OCI-LY1 (cell line): ENCODE results near the gene GVQW3.

Experiments used
- H2AFZ ChIP-seq: fragments of 200-600 bp; sonication (generic), shearing (Covaris generic); 2 replicates; pipeline ENCODE4 v1.6.0; 2014; ENCODE audit warnings: antibody characterized with exemption, mild to moderate bottlenecking, low read length
- H3F3A ChIP-seq: fragments of 200-600 bp; sonication (generic), shearing (Covaris generic); 2 replicates; pipeline ENCODE4 v1.6.0; 2014; ENCODE audit warnings: mild to moderate bottlenecking, antibody characterized with exemption, low read length, moderate library complexity; ENCODE audit not compliant: insufficient read depth
- H3K27ac ChIP-seq: fragments of 200-600 bp; sonication (generic); 2 replicates; pipeline ENCODE4 v1.5.1; 2014; ENCODE audit warnings: low read length, mixed run types, mild to moderate bottlenecking, low read depth; ENCODE audit not compliant: poor library complexity, severe bottlenecking
- H3K27me3 ChIP-seq: fragments of 200-600 bp; sonication (generic); 2 replicates; pipeline ENCODE4 v1.6.0; 2014; ENCODE audit warnings: antibody characterized with exemption, mild to moderate bottlenecking, low read length, moderate library complexity; ENCODE audit not compliant: insufficient read depth
- H3K36me3 ChIP-seq: fragments of 200-600 bp; sonication (generic); 2 replicates; pipeline ENCODE4 v1.6.1; 2014; ENCODE audit warnings: mild to moderate bottlenecking, antibody characterized with exemption, low read length, moderate library complexity, mixed read lengths; ENCODE audit not compliant: insufficient read depth
- H3K4me1 ChIP-seq: fragments of 200-600 bp; sonication (generic); 2 replicates; pipeline ENCODE4 v1.5.1; 2014; ENCODE audit warnings: mild to moderate bottlenecking, low read length, moderate library complexity; ENCODE audit not compliant: insufficient read depth, severe bottlenecking
- H3K4me2 ChIP-seq: fragments of 200-600 bp; sonication (generic), shearing (Covaris generic); 2 replicates; pipeline ENCODE4 v1.6.1; 2014; ENCODE audit warnings: low read length
- H3K4me3 ChIP-seq: fragments of 200-600 bp; sonication (generic); 2 replicates; pipeline ENCODE4 v1.5.1; 2014; ENCODE audit warnings: low read length, low read depth, mild to moderate bottlenecking, mixed read lengths; ENCODE audit not compliant: poor library complexity, severe bottlenecking
- H3K79me2 ChIP-seq: fragments of 200-600 bp; shearing (Covaris generic); 2 replicates; pipeline ENCODE4 v1.6.1; 2016; ENCODE audit warnings: mixed run types, low read length, mixed read lengths; ENCODE audit not compliant: insufficient read depth
- H3K9ac ChIP-seq: fragments of 200-600 bp; sonication (generic), shearing (Covaris generic); 2 replicates; pipeline ENCODE4 v1.6.1; 2014; ENCODE audit warnings: mild to moderate bottlenecking, low read length, mixed read lengths
- H3K9me2 ChIP-seq: fragments of 200-600 bp; sonication (generic), shearing (Covaris generic); 2 replicates; pipeline ENCODE4 v1.6.1; 2014; ENCODE audit warnings: low read depth, mild to moderate bottlenecking, low read length, mixed read lengths
- H3K9me3 ChIP-seq: fragments of 200-600 bp; shearing (Covaris generic); 2 replicates; pipeline ENCODE4 v1.6.1; 2014; ENCODE audit warnings: low read length, mixed read lengths
- H4K20me1 ChIP-seq: fragments of 200-600 bp; sonication (generic), shearing (Covaris generic); 2 replicates; pipeline ENCODE4 v1.6.0; 2016; ENCODE audit warnings: mild to moderate bottlenecking, low read length; ENCODE audit not compliant: insufficient read depth
- EZH2 ChIP-seq: fragments of 200-600 bp; sonication (generic), shearing (Covaris generic); IDR thresholded peaks from 2 replicates; pipeline ENCODE4 v1.8.0; 2017; ENCODE audit warnings: borderline replicate concordance, mixed run types, mild to moderate bottlenecking, antibody characterized with exemption, low read length, moderate library complexity, mixed read lengths
- TF ChIP-seq, protein P1 (sequence below): fragments of 200-600 bp; sonication (generic), shearing (Covaris generic); IDR thresholded peaks from 2 replicates; pipeline ENCODE4 v1.5.1; 2017; ENCODE audit warnings: mild to moderate bottlenecking, antibody characterized with exemption, low read length, moderate library complexity, mixed read lengths

The GVQW3 gene

DNA sequence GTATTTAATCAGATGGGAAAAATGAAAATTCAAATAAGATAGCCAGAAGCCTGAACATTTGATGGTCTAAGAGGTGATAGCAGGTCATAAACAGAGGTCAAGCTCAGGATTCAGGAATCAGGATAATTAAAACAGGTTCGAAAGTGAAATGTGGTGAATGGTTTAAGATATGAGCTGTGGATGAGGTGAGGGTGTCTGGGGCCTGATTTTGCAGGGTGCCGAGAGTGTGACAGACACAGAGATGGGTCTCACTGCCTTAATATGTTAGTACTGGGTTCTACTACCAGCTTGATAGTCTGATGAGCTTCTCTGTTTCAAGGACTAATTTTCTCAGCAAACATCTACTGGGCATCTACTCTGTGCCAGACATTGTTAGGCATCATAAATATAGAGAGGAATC lies 43.8 kb downstream of the GVQW3 start:
- no peak overlapping the region for H2AFZ ChIP-seq
- H3K4me3 ChIP-seq: no peak overlapping the region

DNA sequence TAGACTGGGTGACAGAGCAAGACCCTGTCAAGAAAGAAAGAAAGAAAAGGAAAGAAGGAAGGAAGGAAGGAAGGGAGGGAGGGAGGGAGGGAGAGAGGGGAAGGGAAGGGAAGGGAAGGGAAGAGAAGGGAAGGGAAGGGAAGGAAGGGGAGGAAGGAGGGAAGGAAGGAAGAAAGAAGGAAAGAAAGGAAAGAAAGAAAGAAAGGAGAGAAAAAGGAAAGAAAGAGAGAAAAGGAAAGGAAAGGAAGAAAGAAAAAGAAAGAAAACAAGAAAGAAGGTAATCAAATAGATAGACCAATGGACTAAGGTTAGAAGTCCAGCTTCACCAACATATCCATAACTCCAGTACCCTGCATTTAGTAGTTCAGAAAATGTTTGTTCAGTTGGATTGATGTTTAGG lies 45.5 kb downstream of the GVQW3 start:
- TF ChIP-seq, protein P1, sequence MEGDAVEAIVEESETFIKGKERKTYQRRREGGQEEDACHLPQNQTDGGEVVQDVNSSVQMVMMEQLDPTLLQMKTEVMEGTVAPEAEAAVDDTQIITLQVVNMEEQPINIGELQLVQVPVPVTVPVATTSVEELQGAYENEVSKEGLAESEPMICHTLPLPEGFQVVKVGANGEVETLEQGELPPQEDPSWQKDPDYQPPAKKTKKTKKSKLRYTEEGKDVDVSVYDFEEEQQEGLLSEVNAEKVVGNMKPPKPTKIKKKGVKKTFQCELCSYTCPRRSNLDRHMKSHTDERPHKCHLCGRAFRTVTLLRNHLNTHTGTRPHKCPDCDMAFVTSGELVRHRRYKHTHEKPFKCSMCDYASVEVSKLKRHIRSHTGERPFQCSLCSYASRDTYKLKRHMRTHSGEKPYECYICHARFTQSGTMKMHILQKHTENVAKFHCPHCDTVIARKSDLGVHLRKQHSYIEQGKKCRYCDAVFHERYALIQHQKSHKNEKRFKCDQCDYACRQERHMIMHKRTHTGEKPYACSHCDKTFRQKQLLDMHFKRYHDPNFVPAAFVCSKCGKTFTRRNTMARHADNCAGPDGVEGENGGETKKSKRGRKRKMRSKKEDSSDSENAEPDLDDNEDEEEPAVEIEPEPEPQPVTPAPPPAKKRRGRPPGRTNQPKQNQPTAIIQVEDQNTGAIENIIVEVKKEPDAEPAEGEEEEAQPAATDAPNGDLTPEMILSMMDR: no peak
- no peak for TF ChIP-seq EZH2
- Histone ChIP-seq H3K79me2 (no peaks in the 10 kb centered on the region), H2AFZ (no peak overlapping the region), H3K9ac (no peak overlapping the region), H3K27ac (no peak overlapping the region), H3K9me2 (no peaks in the 10 kb centered on the region), H3F3A (no peaks in the 10 kb centered on the region), H3K27me3 (no peaks in the 10 kb centered on the region), H3K4me3 (no peak overlapping the region), H3K4me1 (no peaks in the 10 kb centered on the region), H3K4me2 (no peak overlapping the region), H3K9me3 (no peaks in the 10 kb centered on the region), H4K20me1 (no peaks in the 10 kb centered on the region), H3K36me3 (no peaks in the 10 kb centered on the region)

More for the DNA sequence above, 43.8 kb downstream of the GVQW3 start:
- H3K79me2 ChIP-seq: no peaks in the 10 kb centered on the region
- no peak overlapping the region for H3K27ac ChIP-seq
- H3K4me2 ChIP-seq: no peak overlapping the region
- H3K9me2 ChIP-seq: no peaks in the 10 kb centered on the region
- H4K20me1 ChIP-seq: no peaks in the 10 kb centered on the region
- no peaks in the 10 kb centered on the region for H3K27me3 ChIP-seq
- H3K4me1 ChIP-seq: no peaks in the 10 kb centered on the region
- H3K9ac ChIP-seq: no peak overlapping the region
- H3K9me3 ChIP-seq: no peaks in the 10 kb centered on the region
- H3K36me3 ChIP-seq: no peaks in the 10 kb centered on the region
- TF ChIP-seq, protein P1: no peak
- TF ChIP-seq EZH2: no peak
- H3F3A ChIP-seq: no peaks in the 10 kb centered on the region

GRCh38 chr11:76436020-76436419 lies 54.9 kb downstream of the GVQW3 start:
- TF ChIP-seq, protein P1: no peak
- no peak for TF ChIP-seq EZH2
- Histone ChIP-seq H2AFZ (no peak overlapping the region), H3K36me3 (no peaks in the 10 kb centered on the region), H3K4me2 (no peak overlapping the region), H3K79me2 (no peaks in the 10 kb centered on the region), H3K27ac (no peak overlapping the region), H4K20me1 (no peaks in the 10 kb centered on the region), H3K4me3 (no peak overlapping the region), H3K9ac (no peak overlapping the region), H3K4me1 (no peaks in the 10 kb centered on the region), H3K27me3 (no peaks in the 10 kb centered on the region), H3K9me3 (no peaks in the 10 kb centered on the region; the same call in 1 of the 2 replicates), H3F3A (no peaks in the 10 kb centered on the region), H3K9me2 (no peaks in the 10 kb centered on the region)
